Memory B cell (primary cell): ENCODE data around the gene KCNT1.

ENCODE experiments used
- ATAC-seq: fragments of 150-1000 bp; cut with Tn5 transposase; 2 replicates; pipeline ENCODE4 v1.10.0; 2021; ENCODE audit warnings: low read depth, mild to moderate bottlenecking, moderate library complexity
- DNase-seq, 2 donors: peaks; one replicate each; pipeline ENCODE4 v3.0.0; 2022; ENCODE audit warnings: low spot score in 2 of 2
- H3K27ac Mint-ChIP-seq: one replicate; pipeline ENCODE4 v1.8.0; 2022; ENCODE audit warnings: mild to moderate bottlenecking, moderate library complexity, mixed read lengths
- H3K27me3 Mint-ChIP-seq: one replicate; pipeline ENCODE4 v1.8.0; 2022; ENCODE audit warnings: mixed read lengths
- H3K36me3 Mint-ChIP-seq: one replicate; pipeline ENCODE4 v1.8.0; 2022; ENCODE audit warnings: mild to moderate bottlenecking, mixed read lengths
- H3K4me1 Mint-ChIP-seq: one replicate; pipeline ENCODE4 v1.8.0; 2022; ENCODE audit warnings: mixed read lengths
- H3K4me3 Mint-ChIP-seq: one replicate; pipeline ENCODE4 v1.8.0; 2022; ENCODE audit warnings: mild to moderate bottlenecking, moderate library complexity, mixed read lengths
- H3K9me3 Mint-ChIP-seq: one replicate; pipeline ENCODE4 v1.8.0; 2022; ENCODE audit warnings: mixed read lengths

Gene KCNT1

DNA sequence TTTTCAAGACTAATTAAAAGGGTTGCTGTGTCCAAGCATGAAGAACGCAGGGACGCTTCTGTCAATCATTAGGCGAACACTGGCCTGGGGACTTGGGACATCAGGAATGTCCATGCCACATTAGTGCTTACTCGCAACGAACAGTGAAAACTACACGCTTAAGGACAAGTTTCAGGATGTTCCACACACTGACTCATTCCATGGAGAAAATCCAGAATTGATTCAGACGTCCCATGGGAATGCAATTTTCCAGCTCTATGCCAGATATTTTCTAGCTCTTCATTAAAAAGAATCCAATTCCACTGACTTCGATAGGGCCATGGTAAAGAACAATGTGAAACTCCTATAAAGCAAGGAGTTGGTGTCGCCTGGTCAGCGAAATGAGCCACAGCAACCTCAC is 107.2 kb downstream of the KCNT1 start:
- H3K36me3 Mint-ChIP-seq = peaks cover 29% of the 10 kb centered on the region
- H3K27me3 Mint-ChIP-seq = no peaks in the 10 kb centered on the region
- peaks cover 3% of the 10 kb centered on the region for H3K4me1 Mint-ChIP-seq
- no peaks in the 10 kb centered on the region for H3K9me3 Mint-ChIP-seq
- H3K27ac Mint-ChIP-seq = no peak overlapping the region
- no peak for DNase-seq
- H3K4me3 Mint-ChIP-seq = no peak overlapping the region
- no peak for ATAC-seq

DNA sequence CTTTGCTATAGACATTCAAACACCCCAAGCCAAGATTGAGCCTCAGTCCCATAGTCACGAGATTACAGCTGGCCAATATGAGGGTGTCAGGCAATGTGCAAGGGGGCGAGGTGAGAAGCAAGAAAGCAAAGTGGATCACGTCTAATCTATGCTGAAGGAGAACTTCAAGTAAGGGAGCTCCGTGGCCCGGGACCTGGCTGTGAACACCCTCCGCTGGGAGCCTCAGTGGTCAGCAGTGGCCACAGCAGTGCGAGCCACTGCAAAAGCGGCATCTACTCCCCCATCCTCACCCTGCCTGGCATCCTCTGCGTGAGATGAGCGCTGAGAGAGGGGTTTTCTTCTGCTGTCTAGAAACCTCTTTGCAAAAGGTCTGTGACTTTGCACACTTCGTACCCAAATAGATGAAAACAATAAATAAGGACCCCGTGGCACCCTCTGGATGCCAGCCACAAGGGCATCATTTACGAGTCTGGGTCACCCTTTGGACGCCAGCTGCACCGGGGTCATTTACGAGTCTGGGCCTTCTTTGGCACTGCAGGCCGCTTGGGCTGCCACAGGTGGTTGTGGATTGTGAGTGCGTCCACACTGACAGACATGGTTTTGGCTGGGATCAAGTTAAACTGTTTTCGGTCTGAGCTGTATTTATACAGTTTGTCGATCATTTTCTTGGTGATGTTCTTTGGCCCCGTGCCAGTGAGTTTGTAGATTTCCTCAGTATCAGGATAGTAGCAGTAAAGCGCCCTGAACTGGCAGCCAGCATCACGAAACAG is 109.0 kb downstream of the KCNT1 start:
- no peak for DNase-seq
- no peak for ATAC-seq
- no peaks in the 10 kb centered on the region for H3K9me3 Mint-ChIP-seq
- no peak overlapping the region for H3K4me3 Mint-ChIP-seq
- H3K36me3 Mint-ChIP-seq = peaks cover 39% of the 10 kb centered on the region
- H3K27ac Mint-ChIP-seq = no peak overlapping the region
- no peaks in the 10 kb centered on the region for H3K27me3 Mint-ChIP-seq
- peaks cover 1% of the 10 kb centered on the region for H3K4me1 Mint-ChIP-seq

GRCh38 chr9:135811801-135812200 is 109.8 kb downstream of the KCNT1 start:
- no peak for DNase-seq
- Mint-ChIP-seq H3K36me3 (peaks cover 46% of the 10 kb centered on the region), H3K27me3 (no peaks in the 10 kb centered on the region), H3K4me1 (no peaks in the 10 kb centered on the region), H3K4me3 (no peak overlapping the region), H3K9me3 (no peaks in the 10 kb centered on the region), H3K27ac (no peak overlapping the region)
- ATAC-seq = no peak

DNA sequence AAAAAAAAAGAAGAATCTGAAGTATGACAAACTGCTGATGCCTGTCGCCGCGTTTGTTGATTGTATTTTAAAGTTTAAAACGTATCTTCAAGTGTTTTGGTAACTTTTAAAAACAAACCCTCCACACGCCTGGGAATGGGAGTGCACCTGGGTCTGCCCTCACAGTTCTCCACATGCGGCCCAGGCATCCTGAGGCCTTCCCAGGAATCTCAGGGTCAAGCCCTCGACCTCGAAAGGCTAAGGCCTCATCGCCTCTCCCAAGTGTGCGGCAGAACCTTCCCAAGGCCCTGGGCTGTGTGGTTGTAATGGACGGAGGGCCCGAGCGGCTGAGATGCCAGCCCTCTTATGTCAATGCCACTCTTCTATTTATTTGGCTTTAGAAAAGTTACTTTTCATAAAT is 111.0 kb downstream of the KCNT1 start:
- no peak overlapping the region for H3K27ac Mint-ChIP-seq
- ATAC-seq (no peak), DNase-seq (no peak)
- H3K36me3 Mint-ChIP-seq = peaks cover 52% of the 10 kb centered on the region
- no peaks in the 10 kb centered on the region for H3K27me3 Mint-ChIP-seq
- no peak overlapping the region for H3K4me3 Mint-ChIP-seq
- no peaks in the 10 kb centered on the region for H3K4me1 Mint-ChIP-seq
- no peaks in the 10 kb centered on the region for H3K9me3 Mint-ChIP-seq

DNA sequence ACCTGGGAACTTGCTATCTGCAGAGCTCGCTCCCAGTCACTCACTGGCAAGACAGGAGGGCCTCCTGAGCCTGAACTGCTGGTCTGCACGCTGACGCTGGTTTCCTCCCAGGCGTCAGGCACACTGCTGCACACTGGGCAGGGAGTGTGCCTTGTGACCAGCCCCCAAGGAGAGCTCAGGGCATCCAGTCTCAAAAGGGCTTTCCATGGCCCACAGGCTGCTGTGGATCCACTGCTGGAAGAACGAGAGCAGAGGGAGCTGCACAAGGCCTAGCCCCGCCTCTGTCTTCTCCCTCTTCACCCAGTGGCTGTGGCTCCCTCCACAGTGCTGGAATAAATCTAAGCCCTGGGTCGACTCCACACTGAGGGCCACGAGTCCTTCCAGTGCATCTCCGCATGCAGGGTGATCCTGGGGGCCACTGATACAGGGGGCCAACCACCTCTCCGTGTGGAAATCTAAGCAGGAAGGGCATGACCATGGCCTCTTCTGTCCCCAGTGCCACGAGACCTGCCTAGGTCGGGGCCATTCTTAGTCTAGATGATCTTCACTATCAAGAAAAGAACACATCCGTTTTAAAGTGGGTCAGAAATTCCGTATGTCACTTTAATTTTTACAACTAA is 111.8 kb downstream of the KCNT1 start:
- no peaks in the 10 kb centered on the region for H3K9me3 Mint-ChIP-seq
- ATAC-seq (no peak), DNase-seq (no peak)
- H3K4me3 Mint-ChIP-seq = no peak overlapping the region
- no peaks in the 10 kb centered on the region for H3K27me3 Mint-ChIP-seq
- peaks cover 56% of the 10 kb centered on the region for H3K36me3 Mint-ChIP-seq
- no peaks in the 10 kb centered on the region for H3K4me1 Mint-ChIP-seq
- no peak overlapping the region for H3K27ac Mint-ChIP-seq

GRCh38 chr9:135814421-135815095 is 112.6 kb downstream of the KCNT1 start:
- ATAC-seq (no peak), DNase-seq (no peak)
- H3K4me3 Mint-ChIP-seq = no peak overlapping the region
- no peaks in the 10 kb centered on the region for H3K9me3 Mint-ChIP-seq
- H3K27me3 Mint-ChIP-seq = no peaks in the 10 kb centered on the region
- no peak overlapping the region for H3K27ac Mint-ChIP-seq
- H3K4me1 Mint-ChIP-seq = no peaks in the 10 kb centered on the region
- peaks cover 60% of the 10 kb centered on the region for H3K36me3 Mint-ChIP-seq

- Mint-ChIP-seq H3K9me3 (no peaks in the 10 kb centered on the region), H3K4me3 (no peak overlapping the region), H3K27ac (no peak overlapping the region), H3K4me1 (no peaks in the 10 kb centered on the region), H3K36me3 (peaks cover 59% of the 10 kb centered on the region), H3K27me3 (no peaks in the 10 kb centered on the region)
- no peak for DNase-seq
- ATAC-seq = no peak
These were observed 113.4 kb downstream of the KCNT1 start for GRCh38 chr9:135815413-135815812.

- Mint-ChIP-seq H3K4me1 (no peaks in the 10 kb centered on the region), H3K27me3 (no peaks in the 10 kb centered on the region), H3K36me3 (peaks cover 59% of the 10 kb centered on the region), H3K4me3 (no peak overlapping the region), H3K27ac (no peak overlapping the region), H3K9me3 (no peaks in the 10 kb centered on the region)
- ATAC-seq (no peak), DNase-seq (no peak)
These were observed 114.1 kb downstream of the KCNT1 start for GRCh38 chr9:135815830-135816650.

GRCh38 chr9:135816651-135816970 is 114.6 kb downstream of the KCNT1 start:
- Mint-ChIP-seq H3K4me3 (no peak overlapping the region), H3K27ac (no peak overlapping the region), H3K36me3 (peaks cover 55% of the 10 kb centered on the region), H3K27me3 (no peaks in the 10 kb centered on the region), H3K4me1 (no peaks in the 10 kb centered on the region), H3K9me3 (no peaks in the 10 kb centered on the region)
- no peak for ATAC-seq
- no peak for DNase-seq

GRCh38 chr9:135817951-135818717 is 116.1 kb downstream of the KCNT1 start:
- no peak overlapping the region for H3K4me3 Mint-ChIP-seq
- no peak for ATAC-seq
- no peak overlapping the region for H3K27ac Mint-ChIP-seq
- H3K36me3 Mint-ChIP-seq = peaks cover 60% of the 10 kb centered on the region
- peaks cover 2% of the 10 kb centered on the region for H3K4me1 Mint-ChIP-seq
- DNase-seq = no peak
- H3K9me3 Mint-ChIP-seq = no peaks in the 10 kb centered on the region
- H3K27me3 Mint-ChIP-seq = no peaks in the 10 kb centered on the region

GRCh38 chr9:135818718-135819475 is 116.9 kb downstream of the KCNT1 start:
- Mint-ChIP-seq H3K4me1 (peaks cover 2% of the 10 kb centered on the region), H3K27me3 (no peaks in the 10 kb centered on the region), H3K27ac (no peak overlapping the region), H3K9me3 (no peaks in the 10 kb centered on the region), H3K4me3 (no peak overlapping the region), H3K36me3 (peaks cover 57% of the 10 kb centered on the region)
- ATAC-seq (no peak), DNase-seq (no peak)

DNA sequence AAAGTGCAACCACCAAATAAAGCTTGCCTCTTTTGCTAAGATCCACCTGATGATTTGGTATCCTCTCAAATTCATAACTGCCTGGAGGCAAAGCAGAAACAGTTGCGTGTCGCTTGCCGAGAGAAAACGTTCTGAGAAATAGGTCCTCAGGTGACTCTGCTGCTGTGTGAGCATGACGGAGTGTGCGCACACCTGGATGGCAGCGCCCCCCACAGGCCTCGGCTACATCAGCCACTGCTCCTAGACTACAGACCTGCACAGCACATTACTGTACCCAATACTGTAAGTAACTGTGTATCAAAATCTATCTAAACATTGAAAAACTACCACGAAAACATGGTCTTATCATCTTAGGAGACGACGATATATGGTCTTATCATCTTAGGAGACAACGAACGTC is 117.9 kb downstream of the KCNT1 start:
- Mint-ChIP-seq H3K27ac (no peak overlapping the region), H3K4me1 (peaks cover 2% of the 10 kb centered on the region), H3K9me3 (no peaks in the 10 kb centered on the region), H3K36me3 (peaks cover 50% of the 10 kb centered on the region), H3K27me3 (no peaks in the 10 kb centered on the region), H3K4me3 (no peak overlapping the region)
- ATAC-seq (no peak), DNase-seq (no peak)

GRCh38 chr9:135820661-135821060 is 118.7 kb downstream of the KCNT1 start:
- no peak overlapping the region for H3K27ac Mint-ChIP-seq
- no peak overlapping the region for H3K4me3 Mint-ChIP-seq
- ATAC-seq (no peak), DNase-seq (no peak)
- peaks cover 2% of the 10 kb centered on the region for H3K4me1 Mint-ChIP-seq
- H3K27me3 Mint-ChIP-seq = no peaks in the 10 kb centered on the region
- H3K9me3 Mint-ChIP-seq = no peaks in the 10 kb centered on the region
- H3K36me3 Mint-ChIP-seq = peaks cover 56% of the 10 kb centered on the region
